HUDEP-2 (cell line): ENCODE measurements around the gene SP6.

Source experiments
- DNase-seq, 76 experiments: peaks; one replicate each; lab custom pipeline; 2025; ENCODE audit not compliant: unreplicated experiment in 76 of 76; lab: John Stamatoyannopoulos, UW

The SP6 gene

GRCh38 chr17:47850692-47851573 lies at the start of gene SP6:
Gene SP6, minus strand, starts transcription at chr17:47851163. Its CDS starts 2,734 bp downstream, at chr17:47848429.
- DNase-seq, result peak in 19 of 76 experiments; percentile 2 to 34 (median 19)

DNA sequence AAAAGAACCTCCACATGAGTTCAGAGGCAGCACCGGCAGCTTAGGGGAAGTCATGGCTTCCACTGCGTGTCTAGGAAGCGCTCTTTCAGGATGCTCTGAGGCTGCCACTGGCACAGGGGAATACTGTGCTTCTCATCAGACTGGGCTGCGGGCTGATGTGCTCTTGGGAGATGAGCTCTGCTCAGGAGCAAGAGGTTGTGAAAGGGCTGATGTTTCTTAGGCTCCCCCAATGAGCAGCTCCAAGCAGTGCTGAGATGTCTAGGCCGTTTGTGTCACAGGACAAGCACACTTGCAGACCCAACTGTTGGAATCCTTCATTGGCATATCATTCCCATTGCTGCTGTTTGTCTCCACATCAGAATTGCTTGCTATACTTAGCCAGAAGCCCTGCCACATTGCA lies 48.7 kb upstream of the SP6 start:
- DNase-seq, result no peak

GRCh38 chr17:47898241-47898640 lies 47.3 kb upstream of the SP6 start:
- no peak for DNase-seq

DNA sequence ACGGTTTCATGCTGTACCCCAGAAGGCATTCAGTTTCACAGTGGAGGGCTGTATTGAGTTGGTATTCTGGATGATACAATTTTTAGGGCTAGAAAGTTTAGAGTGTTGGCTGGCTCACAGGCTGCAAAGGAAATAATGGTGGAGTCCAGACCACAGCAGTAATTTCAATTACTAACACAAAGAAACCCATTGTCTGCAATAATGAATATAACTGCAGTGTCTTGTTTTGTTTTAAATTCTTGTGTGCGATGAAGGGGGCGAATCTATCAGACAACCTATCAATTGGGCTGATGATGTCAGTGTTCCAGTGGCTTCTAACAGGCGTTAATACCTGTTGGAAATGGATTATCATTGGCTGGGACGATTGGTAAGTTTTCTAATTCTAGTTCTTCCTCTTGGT lies 46.6 kb upstream of the SP6 start:
- DNase-seq, result no peak

- peak in 5 of 76 experiments; percentile 28 to 55 (median 50) for DNase-seq
These were observed 45.9 kb upstream of the SP6 start for GRCh38 chr17:47896672-47897490.

GRCh38 chr17:47895856-47896671 lies 45.1 kb upstream of the SP6 start, which contains the start of gene SP2:
Gene SP2, plus strand, starts transcription at chr17:47896236. Its CDS starts 51 bp downstream, at chr17:47896287.
- DNase-seq, result peak; percentile 82 to 100 (median 100)

GRCh38 chr17:47895347-47895855 lies 44.4 kb upstream of the SP6 start:
- DNase-seq, result peak in 28 of 76 experiments; percentile 9 to 74 (median 28)

GRCh38 chr17:47894498-47895346 lies 43.8 kb upstream of the SP6 start:
- peak in 3 of 76 experiments; percentile 8 to 29 (median 19) for DNase-seq

- no peak for DNase-seq
These were observed 40.7 kb upstream of the SP6 start for GRCh38 chr17:47891545-47892088.

DNA sequence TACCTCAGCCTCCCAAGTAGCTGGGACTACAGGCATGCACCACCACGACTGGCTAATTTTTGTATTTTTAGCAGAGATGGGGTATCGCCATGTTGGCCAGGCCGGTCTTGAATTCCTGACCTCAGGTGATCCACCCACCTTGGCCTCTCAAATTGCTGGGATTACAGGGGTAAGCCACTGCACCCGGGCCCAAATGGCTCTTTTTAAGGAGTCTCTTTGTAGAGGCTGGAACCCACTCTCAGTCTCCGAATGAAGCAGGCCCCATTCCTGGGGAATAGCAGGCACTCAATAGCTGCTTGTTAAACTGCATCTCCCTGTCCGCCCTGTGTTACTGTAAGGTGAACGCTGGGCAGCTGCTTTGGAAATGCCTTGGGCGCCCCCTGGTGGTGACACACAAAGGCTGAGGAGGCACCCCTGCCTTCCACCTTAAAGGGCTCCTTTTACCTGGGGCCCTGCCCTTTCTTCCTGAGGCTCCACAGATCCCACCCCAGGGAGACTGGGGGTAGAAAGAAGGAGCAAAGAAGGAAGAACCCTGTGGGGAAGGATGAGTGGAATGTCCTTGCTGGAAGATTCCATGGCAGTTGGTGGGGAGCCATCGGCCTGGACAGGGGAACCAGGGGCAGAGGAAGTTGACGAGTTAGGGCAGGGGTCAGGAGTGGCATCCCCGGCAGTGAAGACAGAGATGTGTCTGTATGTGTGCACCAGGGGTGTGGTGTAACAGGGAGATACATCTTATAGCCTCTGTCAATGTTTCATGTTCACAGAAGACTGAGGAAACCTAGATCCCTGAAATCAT lies 39.0 kb upstream of the SP6 start:
- peak in 71 of 76 experiments; percentile 14 to 89 (median 70) for DNase-seq

- DNase-seq, result no peak
These were observed 37.3 kb upstream of the SP6 start for GRCh38 chr17:47888293-47888692.

GRCh38 chr17:47884905-47885730 lies 34.2 kb upstream of the SP6 start:
- DNase-seq, result no peak

GRCh38 chr17:47884427-47884740 lies 33.4 kb upstream of the SP6 start:
- no peak for DNase-seq

DNA sequence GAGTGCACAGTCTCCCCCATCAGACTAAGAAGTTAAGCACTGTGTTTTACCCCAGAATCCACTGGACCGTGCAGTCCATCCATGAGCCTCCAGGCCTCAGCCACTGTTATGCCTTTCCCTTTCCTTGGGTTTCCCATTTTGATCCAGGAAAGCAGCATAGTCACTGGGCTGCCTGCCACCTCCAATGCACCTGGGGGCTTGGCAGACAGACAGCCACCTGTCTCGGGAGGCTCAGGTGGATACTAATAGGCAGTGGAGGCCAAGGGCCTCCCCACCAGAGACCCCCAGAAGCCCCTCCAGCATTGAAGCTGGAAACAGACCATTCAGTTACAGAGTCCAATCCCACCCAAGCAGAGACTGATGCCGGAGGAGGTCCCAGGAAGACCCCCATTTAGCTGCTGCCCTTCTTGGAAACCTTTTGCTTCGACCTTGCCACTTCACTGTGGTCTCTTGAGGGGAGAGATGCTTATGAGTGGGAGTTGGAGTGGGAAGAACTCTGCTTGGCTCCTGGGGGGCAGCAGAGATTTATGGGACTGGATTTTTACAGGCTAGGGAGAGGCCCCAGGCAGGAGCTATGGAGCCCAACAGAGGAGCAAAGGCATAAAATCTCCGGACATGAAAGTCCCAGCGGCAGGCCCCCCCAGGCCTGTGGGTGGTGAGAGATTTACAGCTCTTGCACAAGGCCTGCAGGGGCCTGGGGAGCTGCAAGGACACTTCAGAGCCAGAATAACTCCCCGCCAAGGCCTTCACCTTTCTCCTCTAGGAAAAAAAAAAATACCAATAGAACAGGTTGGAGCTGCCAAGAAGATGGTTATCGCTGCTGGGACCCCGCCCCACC lies 32.8 kb upstream of the SP6 start:
- no peak for DNase-seq

- no peak for DNase-seq
These were observed 32.0 kb upstream of the SP6 start for GRCh38 chr17:47882695-47883588.

- no peak for DNase-seq
These were observed 31.3 kb upstream of the SP6 start for GRCh38 chr17:47882247-47882646.
